ENCODE measurements around the gene SIPA1L3. TPM values are rescaled to one million over a fixed set of nuclear protein-coding genes. Genes with fewer than 3 reads are reported as not detected.
A peak's percentile ranks its signal among the peaks of the same experiment; 100 is the strongest.

Gene SIPA1L3
- total RNA-seq, 6 donors from 2014 or later, result 57.3 to 91.6 (median 69.4) TPM

DNA sequence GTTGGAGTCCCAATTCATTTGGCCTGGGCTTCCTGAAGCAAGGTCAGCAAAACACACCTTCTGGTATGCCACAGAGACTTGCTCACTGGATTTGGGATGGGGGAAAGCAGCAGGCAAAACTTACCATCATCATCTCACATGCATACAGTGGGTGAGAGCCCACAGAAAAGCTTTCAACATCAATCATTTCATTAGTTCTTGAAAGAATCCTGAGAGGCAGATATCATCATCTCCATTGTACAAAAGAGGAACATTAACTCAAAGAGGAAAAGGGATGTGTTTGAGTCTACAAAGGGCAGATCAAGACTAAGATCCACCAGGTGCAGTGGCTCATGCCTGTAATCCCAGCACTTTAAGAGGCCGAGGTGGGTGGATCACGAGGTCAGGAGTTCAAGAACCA lies 7.0 kb upstream of the SIPA1L3 start:
- Histone ChIP-seq H3K36me3 (no peaks in the 10 kb centered on the region), H3K9me3 (no peaks in the 10 kb centered on the region), H3K27me3 (no peaks in the 10 kb centered on the region), H3K4me3 (no peak overlapping the region), H3K27ac (no peak overlapping the region), H3K4me1 (no peaks in the 10 kb centered on the region)
- WGBS, 2 donors, result 66 to 76% methylated on average over 2 of the region's 2 CpGs
- no peak for DNase-seq
- ATAC-seq (ENCODE audit: low FRiP score in 2 of 2), result no peak
- TF ChIP-seq POLR2AphosphoS5 (IDR thresholded peaks at IDR 0.05), result no peak
- no peak for TF ChIP-seq POLR2A (IDR thresholded peaks at IDR 0.05)
- no peak for TF ChIP-seq EP300 (IDR thresholded peaks at IDR 0.05)
- TF ChIP-seq, protein P1, sequence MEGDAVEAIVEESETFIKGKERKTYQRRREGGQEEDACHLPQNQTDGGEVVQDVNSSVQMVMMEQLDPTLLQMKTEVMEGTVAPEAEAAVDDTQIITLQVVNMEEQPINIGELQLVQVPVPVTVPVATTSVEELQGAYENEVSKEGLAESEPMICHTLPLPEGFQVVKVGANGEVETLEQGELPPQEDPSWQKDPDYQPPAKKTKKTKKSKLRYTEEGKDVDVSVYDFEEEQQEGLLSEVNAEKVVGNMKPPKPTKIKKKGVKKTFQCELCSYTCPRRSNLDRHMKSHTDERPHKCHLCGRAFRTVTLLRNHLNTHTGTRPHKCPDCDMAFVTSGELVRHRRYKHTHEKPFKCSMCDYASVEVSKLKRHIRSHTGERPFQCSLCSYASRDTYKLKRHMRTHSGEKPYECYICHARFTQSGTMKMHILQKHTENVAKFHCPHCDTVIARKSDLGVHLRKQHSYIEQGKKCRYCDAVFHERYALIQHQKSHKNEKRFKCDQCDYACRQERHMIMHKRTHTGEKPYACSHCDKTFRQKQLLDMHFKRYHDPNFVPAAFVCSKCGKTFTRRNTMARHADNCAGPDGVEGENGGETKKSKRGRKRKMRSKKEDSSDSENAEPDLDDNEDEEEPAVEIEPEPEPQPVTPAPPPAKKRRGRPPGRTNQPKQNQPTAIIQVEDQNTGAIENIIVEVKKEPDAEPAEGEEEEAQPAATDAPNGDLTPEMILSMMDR (IDR thresholded peaks at IDR 0.05), result no peak

DNA sequence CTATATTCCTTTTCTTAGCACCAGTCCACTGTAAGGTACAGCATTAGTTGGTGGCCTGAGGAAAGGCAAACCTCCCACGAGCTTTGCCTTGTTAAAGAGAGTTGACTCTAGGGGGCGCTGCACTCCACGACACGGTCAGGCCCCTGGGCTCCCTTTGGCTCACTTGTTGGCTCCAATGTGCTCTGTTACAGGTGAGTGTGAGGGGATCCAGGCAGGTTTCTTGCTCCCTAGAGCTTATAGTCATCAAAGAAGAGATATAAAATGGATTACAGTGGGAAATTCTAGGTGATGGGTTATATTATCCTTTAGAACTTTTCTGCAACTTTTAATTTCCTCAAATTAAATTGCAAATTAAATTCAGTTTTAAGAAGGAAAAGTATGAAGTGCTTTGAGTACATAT lies 4.3 kb upstream of the SIPA1L3 start:
- H3K4me1 ChIP-seq, result peaks cover under 1 to 11% (median 3%) of the 10 kb centered on the region in 4 donors
- H3K9me3 ChIP-seq, result no peaks in the 10 kb centered on the region
- TF ChIP-seq, protein P1 (IDR thresholded peaks at IDR 0.05), result peak; percentile 55 to 80 (median 74)
- no peak for TF ChIP-seq POLR2AphosphoS5 (IDR thresholded peaks at IDR 0.05)
- peak; percentile 39 to 49 for ATAC-seq (ENCODE audit: low FRiP score in 2 of 2)
- no peaks in the 10 kb centered on the region for H3K36me3 ChIP-seq
- no peak overlapping the region for H3K27ac ChIP-seq
- DNase-seq, result peak; percentile 37 to 86
- WGBS, 2 donors, result 0% methylated on average over 4 of the region's 4 CpGs
- H3K4me3 ChIP-seq, result no peak overlapping the region
- H3K27me3 ChIP-seq, result no peaks in the 10 kb centered on the region

DNA sequence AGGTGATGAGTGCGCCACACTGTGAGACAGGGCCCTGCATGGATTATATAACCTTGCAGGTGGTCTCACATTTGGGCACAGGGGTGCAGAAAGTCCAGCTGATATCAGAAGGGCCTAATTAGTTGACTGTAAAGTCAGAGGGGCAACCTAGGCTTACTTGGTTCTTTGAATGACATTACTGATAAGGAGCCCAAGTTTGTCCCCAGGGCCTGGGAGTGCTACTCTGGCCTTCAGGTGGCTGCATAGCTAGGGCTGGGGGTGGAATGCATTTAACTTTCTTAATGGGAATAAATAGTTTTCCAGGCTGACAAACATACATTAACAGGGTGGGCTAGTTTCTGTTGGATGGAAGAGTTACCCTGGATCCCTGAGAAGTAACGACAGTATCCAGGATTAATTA lies 3.9 kb upstream of the SIPA1L3 start:
- no peaks in the 10 kb centered on the region for H3K36me3 ChIP-seq
- ATAC-seq (ENCODE audit: low FRiP score in 2 of 2) (no peak), DNase-seq (no peak)
- TF ChIP-seq, protein P1 (IDR thresholded peaks at IDR 0.05), result no peak
- no peaks in the 10 kb centered on the region for H3K27me3 ChIP-seq
- no peaks in the 10 kb centered on the region for H3K9me3 ChIP-seq
- H3K4me3 ChIP-seq, result no peak overlapping the region
- WGBS, 2 donors, result 83 to 92% methylated on average over 2 of the region's 2 CpGs
- peaks cover 5 to 15% (median 7%) of the 10 kb centered on the region in 4 donors for H3K4me1 ChIP-seq
- no peak overlapping the region for H3K27ac ChIP-seq

DNA sequence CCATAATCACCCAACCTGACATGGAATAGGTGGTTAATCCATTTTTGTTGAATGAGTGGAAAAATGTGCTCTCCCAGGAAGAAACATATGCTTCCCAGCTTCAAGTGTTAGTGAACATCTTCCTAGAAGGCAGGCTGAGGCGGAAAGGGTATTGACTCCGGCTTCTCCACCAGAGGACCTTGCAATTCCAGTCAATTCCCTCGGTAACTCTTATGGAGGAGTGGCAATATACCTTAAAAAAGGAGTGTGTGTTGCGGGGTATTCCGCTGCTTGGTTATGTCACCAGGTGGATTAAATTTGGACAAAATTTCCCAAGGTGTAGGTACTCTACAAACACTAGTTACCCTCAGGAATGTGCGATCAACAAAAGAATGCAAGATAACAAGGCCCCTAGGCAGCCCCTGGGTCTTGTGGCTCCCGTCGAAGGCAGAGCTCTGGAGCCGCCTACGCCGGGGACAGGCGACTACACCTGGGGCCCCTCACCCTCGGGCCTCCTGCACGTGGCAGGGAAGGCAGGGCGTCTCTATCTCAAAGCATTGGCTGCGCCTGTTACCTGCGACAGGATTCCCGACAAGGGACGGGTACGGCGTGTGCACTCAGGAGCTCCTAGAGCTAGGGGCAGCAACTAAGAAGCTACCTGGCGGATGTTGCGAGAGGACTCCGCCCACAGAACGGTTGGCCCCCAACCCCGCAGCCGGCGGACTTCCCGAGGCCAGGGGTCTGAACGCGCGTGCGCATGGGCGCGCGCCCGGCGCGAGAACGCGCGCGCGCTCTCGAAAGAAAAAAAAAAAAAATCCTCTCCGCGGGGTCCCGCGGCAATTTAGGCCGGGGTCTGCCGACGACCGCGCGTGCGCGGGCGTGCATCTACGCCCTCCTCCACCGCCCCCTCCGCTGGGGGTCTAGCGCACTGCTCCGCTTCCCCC lies 801 bp upstream of the SIPA1L3 start, which contains the start of gene WDR87:
WDR87 (minus strand) TSS at position 649 of the 923 bp plus-strand sequence. CDS start 8,355 bp downstream, outside the sequence.
- TF ChIP-seq POLR2A (IDR thresholded peaks at IDR 0.05) (no peak), POLR2AphosphoS5 (IDR thresholded peaks at IDR 0.05) (no peak)
- TF ChIP-seq, protein P1 (IDR thresholded peaks at IDR 0.05), result no peak
- no peaks in the 10 kb centered on the region for H3K36me3 ChIP-seq
- H3K27ac ChIP-seq, result peak within 1 kb of the TSS; percentile 50 to 88 (median 57)
- peak within 1 kb of the TSS; percentile 69 to 95 (median 85) for H3K4me3 ChIP-seq
- peak; percentile 50 to 89 for DNase-seq
- H3K9me3 ChIP-seq, result no peaks in the 10 kb centered on the region
- peak; percentile 19 to 38 for ATAC-seq (ENCODE audit: low FRiP score in 2 of 2)
- WGBS, 2 donors, result 8 to 9% methylated on average over 38 to 58 of the region's 63 CpGs
- H3K27me3 ChIP-seq, result no peaks in the 10 kb centered on the region
- peaks cover 10 to 37% (median 13%) of the 10 kb centered on the region in 4 donors for H3K4me1 ChIP-seq

Data from upper lobe of left lung (tissue), 6 donors.